ENCODE results near the gene KLF5.
"Not testable (repeated sequence)": the region's sequence is repeated elsewhere in the genome, so short reads cannot be mapped to it uniquely, and the experiment has no call there.

The KLF5 gene

GRCh38 chr13:73090116-73090822 is 31.5 kb downstream of the KLF5 start:
- DNase-seq = peak; percentile 96

- DNase-seq = no peak
Measured at GRCh38 chr13:73090823-73091187, 32.0 kb downstream of the KLF5 start.

- no peak for DNase-seq
Measured at GRCh38 chr13:73092829-73093228, 34.0 kb downstream of the KLF5 start.

- DNase-seq = peak; percentile 92
Measured at GRCh38 chr13:73096173-73096572, 37.4 kb downstream of the KLF5 start.

GRCh38 chr13:73096638-73097037 is 37.8 kb downstream of the KLF5 start:
- DNase-seq = peak; percentile 65

GRCh38 chr13:73100781-73101180 is 42.0 kb downstream of the KLF5 start:
- not testable (repeated sequence) for DNase-seq

- DNase-seq = no peak
Measured at GRCh38 chr13:73101351-73102007, 42.7 kb downstream of the KLF5 start.

GRCh38 chr13:73103238-73103637 is 44.4 kb downstream of the KLF5 start:
- no peak for DNase-seq

- no peak for DNase-seq
Measured at GRCh38 chr13:73106513-73107178, 47.8 kb downstream of the KLF5 start.

- peak; percentile 58 for DNase-seq
Measured at GRCh38 chr13:73107481-73107880, 48.7 kb downstream of the KLF5 start.

GRCh38 chr13:73107970-73108369 is 49.2 kb downstream of the KLF5 start:
- peak; percentile 69 for DNase-seq

- DNase-seq = peak; percentile 71
Measured at GRCh38 chr13:73109288-73109899, 50.6 kb downstream of the KLF5 start.

- no peak for DNase-seq
Measured at GRCh38 chr13:73109969-73110368, 51.2 kb downstream of the KLF5 start.

- peak; percentile 65 for DNase-seq
Measured at GRCh38 chr13:73110814-73111213, 52.0 kb downstream of the KLF5 start.

GRCh38 chr13:73111331-73111730 is 52.5 kb downstream of the KLF5 start:
- no peak for DNase-seq

GRCh38 chr13:73119612-73120011 is 60.8 kb downstream of the KLF5 start:
- no peak for DNase-seq

Measured in islet precursor cell (in vitro differentiated cells).